Ramos (cell line): ENCODE results near the gene FAM89B.

ENCODE experiments used
- in situ Hi-C: fragments of 300-500 bp; cut with MboI; formaldehyde crosslinking; loops from one replicate; pipeline ENCODE4 v1.14.3; 2022; ENCODE audit warnings: low sequenced_read_pairs; ENCODE audit not compliant: unreplicated experiment

Gene FAM89B

DNA sequence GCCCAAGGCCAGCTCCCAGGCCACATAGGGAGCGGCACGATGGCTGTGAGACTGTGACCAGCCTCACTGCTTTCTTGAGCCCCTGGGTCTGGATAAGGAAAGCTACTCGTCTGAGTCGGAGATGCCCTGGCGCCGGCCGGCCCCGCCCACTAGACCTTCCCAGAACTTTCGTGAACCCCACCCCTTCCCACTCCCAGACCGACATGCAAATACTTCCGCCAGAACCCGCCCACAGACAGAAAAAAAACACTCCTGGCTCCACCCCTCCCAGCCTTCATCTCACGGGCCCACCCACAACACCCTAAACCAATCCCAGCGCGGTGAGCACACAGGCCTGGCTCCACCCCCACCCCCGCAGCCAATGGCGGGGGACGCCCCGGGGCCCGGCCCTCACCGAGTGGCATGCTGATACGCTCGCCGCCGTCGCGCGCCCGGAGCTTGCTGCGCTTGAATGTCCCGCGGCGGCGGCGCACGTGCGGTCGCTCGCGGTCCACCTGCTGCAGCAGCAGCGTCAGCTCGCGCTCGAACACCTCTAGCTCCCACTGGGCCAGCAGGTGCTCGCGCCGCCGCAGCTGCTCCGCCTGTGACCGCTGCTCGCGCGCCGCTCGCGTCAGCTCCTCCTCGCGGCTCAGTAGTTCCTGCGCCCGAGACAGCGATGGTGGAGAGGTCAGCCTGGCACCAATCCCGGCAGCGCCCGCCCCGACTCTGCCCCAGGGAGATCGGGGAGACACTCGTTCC lies 34.7 kb downstream of the FAM89B start:
- in situ Hi-C loops, result no loop called here

DNA sequence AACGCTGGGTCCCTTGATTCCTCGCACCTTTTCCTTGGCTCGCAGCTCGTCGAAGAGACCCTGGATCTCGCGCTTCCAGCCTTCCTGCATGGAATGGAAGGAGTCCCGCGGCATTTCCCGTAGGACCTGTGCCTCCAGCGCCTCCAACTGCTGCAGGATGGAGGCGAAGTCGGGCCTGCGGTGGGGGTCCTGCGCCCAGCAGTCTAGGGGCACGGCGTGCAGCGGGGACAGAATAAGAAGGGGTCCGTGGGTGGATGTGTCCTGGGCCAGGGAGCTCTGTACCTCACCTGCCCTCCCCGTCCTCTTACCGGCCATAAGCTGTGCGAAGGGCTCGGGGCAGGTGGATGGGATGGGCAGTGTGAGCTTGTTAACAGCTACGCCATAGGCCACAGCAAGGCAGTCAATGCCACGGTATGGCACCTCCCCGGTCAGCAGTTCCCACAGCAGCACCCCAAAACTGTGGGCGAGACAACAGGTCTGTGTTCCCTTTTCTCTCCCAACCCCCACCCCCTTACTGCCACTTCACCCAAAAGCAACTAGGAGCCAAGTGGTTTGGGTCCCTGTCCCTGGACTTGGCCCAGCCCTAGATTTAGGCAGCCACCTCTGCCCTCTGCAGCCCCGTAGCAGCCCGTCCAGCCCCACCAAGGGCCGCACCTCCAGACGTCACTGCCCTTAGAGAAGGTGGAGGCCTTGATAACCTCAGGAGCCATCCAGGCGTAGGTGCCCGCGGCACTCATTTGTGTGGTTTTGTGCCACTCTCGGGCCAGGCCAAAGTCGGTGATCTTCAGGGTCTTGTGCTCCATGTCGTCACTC lies 35.5 kb downstream of the FAM89B start:
- in situ Hi-C loops, result no loop called here

DNA sequence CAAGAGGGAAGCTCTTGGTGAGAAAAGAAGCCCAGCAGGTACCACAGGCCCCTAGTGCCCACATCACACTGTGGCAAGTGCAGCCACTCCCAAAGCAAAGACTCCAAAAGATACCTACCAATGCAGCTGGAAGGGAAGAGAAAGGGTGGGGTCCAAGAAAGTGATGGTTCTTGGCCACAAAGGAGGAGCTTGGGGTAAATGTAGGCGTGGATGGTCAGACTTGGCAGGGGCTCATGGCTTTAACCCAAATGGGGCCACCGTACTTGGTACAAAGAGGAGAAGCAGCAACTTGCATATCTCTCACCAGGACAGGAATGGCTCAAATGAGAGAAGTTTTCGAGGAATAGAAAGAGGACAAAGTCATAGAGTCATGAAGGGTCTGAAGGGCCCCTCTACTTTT lies 36.9 kb downstream of the FAM89B start:
- in situ Hi-C loops, result no loop called here

DNA sequence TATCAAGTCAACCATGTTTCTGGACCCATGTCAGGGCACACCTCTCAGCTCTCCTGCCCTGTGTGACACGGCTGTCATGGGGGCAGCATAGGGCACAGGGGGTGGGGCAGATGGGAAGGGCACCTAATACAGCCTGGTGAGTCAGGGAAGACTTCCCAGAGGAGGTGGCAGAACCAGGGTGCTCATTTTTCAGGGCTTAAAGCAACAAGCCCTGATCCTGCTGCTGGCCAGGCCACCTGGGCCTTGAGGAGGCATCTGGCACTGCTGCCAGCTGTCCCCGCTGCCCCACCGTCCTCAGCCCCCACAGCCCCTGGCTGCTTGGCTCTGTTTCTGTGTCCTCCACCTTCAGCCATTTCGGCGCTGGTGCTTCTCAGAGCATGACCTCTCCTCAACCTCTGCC lies 37.3 kb downstream of the FAM89B start:
- in situ Hi-C loops, result no loop called here

DNA sequence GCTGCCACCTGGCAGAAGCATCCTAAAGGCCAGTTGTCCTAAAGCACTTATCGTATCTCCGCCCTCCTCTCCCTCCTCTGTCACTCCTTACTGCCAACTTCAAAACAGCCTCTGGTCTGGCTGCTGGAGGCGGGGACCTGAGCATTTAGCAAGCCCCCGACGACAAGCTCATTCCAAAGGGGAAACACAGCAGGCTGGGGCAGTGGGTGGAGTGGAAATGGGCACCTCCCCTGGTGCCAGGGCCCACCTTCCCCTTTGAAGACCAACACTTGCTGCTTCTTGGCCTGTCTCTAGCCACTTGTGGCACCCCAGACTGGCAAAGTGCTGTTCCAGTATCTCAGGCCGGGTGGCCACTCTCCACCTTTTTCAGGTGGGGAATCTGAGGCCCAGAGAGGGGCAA lies 38.1 kb downstream of the FAM89B start:
- in situ Hi-C loops, result no loop called here

DNA sequence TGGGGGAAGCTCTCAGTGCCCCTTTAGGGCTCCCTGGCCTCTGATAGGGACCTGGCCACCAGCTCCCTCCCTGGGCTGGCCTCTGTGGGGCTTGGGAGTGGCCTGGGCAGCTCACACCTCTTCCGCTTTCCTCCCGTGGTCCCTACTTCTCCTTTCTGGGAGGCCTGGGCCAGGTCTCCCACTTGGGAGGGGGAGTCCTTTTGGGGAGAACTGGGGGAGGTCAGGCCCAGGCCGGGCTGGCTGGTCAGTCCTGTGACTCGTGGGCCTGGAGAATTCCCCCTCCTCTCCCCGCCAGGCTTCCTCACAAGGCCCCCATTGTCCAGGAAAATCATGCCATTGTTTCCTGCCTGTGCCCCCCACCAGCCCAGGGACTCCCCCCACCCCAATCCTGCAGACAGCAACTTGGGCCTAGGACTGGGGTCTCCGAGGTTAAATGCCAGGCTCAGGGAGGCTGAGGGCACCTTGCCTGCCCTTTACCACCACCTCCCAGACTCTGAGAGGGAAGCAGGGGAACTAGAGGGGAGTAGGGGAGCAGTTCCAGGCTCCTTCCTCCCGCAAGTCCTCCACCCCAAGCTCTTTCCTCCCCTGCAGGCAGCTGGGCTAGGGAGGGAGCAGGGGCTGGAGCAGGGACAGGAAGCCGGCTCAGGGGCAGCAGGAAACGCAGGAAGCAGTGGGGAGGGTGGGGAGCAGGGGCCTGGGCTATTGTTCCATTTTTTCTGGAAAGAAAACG lies 38.9 kb downstream of the FAM89B start:
- in situ Hi-C loops, result no loop called here

DNA sequence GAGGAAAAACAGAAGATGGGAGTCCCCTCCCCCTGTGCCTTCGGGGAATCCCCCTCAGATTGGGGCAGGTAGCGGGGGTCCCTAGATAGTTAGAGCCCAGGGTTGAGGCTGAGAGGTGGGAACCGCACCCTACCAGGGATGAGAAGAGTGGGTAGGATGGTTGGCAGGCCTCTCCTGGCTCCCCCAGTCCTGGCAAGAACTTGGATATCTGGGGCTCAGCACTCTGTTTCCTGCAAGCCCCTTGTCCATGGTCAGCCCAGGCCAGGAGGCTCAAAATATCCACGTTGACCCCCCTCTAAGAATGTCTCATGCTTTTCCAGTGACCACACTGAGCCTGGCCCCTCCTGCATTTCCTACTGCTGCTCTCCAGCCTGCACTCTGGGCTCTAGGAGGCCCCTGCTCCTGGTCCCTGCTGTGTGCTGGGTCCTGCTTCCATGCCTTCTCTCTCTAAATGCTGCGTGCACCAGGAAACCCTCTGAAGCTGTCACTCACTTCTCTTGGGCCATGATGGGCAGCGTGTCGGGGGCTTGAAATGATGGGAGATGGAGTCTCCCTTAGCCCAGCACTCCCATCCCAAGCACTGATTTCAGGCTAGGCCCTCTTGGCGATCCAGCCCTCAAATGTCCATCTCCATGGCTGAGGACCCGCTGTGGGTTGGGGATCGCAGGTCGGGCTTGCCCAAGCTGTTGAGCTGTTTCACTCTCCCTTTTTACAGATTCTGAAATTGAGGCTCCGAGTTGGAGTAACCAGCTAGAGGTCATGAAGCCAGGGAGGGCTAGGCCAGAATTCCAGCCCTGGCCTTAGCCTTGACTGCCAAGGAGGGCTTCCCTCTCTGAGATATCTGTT lies 39.6 kb downstream of the FAM89B start:
- in situ Hi-C loops, result no loop called here

DNA sequence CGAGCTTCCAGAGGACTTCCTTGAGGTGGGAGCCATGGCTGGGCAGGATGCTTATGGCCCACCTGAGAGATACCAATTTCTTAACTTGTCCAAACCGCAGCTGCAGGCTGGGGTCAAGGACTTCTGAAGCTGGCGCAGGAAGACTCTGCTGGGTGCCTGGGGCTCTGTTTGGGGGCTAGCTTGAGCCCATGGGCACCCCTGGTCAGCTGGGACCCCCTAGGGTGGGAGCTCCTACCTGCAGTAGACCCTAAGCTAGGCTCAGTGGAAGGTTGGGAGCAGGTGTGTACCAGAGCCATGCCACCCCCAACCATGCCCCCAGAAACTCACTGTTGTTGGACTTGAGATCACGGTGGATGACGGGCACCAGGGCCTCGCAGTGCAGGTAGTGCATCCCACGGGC lies 40.4 kb downstream of the FAM89B start:
- in situ Hi-C loops, result no loop called here

DNA sequence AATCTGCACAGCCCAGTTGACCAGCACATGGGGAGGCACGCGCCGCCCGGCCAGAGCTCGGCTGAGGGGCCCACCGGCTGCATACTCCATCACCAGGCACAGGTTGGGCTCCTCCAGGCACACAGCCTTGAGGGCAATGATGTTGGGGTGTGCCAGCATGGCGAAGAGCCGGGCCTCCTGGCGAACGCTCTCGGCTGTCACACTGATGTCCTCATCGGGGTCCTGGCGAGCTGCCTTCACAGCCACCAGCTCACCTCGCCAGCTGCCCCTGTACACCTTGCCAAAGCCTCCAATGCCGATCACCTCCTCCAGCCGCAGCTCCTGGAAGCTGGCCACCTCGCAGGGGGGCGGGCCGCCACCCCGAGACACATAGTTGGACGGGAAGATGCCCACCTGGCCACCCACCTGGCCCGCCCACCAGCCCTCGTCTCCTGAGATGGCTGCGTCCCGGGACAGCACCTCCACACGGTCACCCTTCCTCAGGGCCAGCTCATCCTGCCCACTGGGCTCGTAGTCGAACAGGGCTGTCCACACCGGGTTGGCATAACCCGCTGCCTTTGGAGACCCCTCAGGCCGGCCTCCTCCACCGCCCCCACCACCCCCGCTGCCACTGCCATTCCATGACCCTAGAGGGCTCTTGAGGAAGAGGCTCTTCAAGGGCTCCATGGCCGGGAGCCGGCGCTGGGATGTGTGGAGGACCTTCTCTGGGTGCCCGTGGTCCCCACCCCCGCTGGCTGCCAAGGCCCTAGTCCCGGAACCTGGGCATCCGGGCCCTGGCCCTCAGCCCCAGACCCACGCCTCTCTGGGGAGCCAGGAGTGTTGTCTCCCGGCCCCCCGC lies 41.0 kb downstream of the FAM89B start:
- in situ Hi-C loops, result no loop called here

DNA sequence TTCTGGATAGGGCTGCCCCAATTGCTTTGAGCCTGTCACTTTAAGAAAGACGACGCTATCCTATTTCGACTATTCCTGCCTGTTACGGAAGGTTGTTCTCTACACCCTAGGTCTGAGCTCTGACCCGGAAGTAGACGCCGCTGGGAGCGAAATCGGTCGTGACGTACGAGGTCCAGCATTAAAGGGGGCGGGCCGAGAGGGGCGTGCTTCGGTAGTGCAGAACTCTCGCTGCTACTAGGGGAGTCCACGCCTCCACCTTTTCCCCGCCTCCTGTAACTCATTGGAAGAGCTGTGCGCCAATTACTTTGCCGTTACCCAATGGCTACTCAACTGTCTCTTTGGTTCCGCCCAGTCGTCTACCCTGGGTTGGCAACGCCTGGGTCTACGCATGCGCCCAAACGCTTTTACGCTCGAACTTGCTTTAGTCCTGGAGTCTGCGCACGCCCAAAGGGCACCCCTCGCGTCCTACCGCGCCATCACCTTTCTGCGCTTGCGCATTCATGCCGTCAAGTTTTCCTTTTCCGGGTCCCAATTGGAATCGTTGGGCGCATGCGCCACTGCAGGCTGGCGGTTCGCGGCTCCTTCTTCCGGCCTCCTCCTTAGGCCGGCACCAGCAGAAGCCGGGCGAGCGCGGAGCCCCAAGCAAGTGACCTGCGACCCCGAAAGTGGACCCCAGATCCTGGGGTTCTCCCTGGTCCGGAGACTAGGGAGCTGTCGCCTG lies 43.1 kb downstream of the FAM89B start, which contains the start of gene PCNX3:
PCNX3 (plus strand) TSS at position 548 of the 721 bp plus-strand sequence. CDS start 536 bp downstream, outside the sequence.
- in situ Hi-C loops, result no loop called here

DNA sequence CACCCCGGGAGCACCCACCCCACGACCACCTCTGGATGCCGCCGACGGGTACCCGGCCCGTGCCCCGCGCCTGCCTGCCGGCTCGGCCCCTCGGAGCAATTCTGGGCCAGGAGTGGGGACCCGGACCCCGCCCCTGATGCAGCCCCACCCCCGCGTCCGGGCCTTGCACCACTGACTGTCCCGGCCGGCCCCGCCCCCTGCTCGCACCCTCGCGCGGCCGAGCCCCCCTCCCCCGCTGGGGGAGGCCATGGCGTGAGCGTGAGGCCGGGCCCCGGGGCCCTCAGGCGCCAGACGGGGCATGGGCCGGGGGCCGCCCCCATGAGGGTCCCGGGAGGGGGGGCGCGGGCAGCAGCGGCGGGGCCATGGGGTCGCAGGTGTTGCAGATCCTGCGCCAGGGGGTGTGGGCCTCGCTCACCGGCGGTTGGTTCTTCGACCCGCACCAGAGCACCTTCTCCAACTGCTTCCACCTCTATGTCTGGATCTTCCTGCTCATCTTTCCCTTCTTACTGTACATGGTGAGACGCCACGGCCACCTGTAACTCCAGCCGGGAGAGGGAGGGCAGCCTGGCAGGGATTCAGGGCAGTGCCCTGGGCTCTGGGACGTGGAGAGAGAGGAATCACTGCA lies 43.7 kb downstream of the FAM89B start:
- in situ Hi-C loops, result no loop called here

DNA sequence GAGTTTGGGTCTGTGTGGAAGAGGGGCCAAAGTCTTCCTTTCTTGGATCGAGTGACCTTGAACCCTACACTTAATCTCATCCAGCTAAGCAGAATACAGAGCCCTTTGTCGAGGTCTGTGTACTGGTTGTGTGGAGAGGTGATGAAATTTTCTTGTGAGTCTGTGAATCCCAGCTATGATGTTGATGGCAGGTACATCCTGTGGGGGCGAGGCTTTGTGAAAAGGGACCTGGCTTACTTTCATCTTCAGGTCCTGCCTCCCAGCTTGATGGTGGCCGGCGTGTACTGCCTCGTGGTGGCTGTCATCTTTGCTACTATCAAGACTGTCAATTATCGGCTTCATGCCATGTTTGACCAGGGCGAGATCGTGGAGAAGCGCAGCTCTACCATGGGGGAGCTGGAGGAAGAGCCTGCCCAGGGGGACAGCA lies 44.2 kb downstream of the FAM89B start:
- in situ Hi-C loops, result no loop called here

DNA sequence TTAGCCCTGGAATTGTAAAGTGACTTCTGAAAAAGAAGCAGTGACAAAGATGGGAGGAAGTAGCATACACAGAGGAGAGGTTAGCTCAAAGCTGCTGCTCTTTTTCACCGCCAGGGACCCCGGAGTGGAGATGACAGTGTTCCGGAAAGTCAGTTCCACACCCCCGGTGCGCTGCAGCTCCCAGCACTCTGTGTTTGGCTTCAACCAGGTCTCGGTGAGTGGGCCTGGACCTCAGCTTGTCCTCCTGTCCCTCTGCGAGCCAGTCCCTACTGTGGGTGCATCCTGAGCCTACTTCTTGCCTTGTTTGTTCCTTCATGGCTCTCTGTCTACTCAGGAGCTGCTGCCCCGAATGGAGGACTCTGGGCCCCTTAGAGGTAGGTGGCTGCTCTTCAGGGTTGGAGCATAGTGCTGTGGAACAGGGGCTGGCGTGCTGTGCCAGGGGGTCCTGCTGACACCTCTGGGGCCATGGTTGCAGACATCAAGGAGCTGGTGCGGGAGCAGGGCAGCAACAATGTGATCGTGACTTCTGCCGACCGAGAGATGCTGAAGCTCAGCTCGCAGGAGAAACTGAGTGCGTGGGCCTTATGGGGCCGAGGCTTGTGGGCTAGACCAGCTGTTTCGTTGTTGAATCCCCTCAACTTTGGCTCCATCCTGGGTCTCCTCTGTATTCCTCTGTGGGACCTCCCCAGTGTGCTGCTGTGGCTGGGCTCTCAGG lies 45.0 kb downstream of the FAM89B start:
- in situ Hi-C loops, result no loop called here

DNA sequence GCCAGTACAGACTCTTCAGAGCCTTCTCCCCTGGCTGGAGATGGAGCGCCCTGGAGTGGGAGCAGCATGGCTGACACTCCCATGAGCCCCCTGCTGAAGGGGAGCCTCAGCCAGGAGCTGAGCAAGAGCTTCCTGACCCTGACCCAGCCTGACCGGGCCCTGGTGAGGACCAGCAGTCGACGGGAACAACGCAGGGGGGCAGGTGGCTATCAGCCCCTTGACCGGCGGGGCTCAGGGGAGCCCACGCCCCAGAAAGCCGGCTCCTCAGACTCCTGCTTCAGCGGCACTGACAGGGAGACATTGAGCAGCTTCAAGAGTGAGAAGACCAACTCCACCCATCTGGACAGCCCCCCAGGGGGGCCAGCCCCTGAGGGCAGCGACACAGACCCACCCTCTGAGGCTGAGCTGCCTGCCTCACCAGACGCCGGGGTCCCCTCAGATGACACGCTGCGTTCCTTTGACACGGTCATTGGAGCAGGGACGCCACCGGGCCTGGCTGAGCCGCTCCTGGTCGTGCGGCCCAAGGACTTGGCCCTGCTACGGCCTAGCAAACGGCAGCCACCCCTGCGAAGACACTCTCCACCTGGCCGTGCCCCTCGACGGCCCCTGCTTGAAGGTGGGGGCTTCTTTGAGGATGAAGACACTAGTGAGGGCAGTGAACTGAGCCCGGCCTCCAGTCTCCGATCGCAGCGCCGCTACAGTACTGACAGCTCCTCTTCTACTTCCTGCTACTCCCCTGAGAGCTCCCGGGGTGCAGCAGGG lies 45.8 kb downstream of the FAM89B start:
- in situ Hi-C loops, result no loop called here

DNA sequence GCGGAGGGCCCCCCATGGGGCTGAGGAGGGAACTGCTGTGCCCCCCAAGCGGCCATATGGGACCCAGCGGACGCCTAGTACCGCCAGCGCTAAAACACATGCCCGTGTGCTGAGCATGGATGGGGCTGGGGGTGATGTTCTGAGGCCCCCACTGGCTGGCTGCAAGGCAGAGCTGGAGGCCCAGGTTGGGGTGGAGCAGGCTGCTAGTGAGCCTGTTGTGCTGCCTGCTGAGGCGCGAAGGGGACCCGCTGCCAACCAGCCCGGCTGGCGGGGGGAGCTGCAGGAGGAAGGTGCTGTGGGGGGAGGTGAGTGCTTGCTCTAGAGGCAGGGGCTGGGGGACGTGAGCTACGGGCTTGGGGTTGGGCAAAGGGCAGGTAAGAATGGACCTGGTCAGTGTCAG lies 46.4 kb downstream of the FAM89B start:
- in situ Hi-C loops, result no loop called here

DNA sequence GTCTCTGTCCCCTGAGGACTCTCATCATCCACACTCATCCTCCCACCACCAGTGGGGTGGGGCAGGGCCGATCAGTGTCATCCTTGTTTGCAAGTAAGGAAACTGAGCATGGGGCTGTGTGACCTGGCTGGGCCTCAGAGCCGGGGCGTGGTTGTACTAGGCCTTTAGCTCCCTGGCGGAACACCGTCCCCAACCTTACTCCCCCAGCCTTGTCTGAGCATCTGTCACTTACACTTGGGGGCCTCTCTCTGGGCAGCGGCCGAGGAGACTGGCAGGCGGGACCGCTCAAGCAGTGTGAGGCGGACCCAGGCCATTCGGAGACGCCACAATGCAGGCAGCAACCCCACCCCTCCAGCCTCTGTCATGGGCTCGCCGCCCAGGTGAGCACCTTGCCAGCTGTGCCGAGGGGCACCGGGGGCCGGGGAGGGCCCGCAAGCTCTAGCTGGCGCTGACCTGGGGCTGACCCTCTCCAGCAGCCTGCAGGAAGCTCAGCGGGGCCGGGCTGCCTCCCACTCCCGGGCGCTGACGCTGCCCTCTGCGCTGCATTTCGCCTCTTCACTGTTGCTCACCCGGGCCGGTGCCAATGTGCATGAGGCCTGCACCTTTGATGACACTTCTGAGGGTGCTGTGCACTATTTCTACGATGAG lies 47.1 kb downstream of the FAM89B start:
- in situ Hi-C loops, result no loop called here
